HCT116 (cell line): ENCODE results near the gene TAX1BP1. TPM values are rescaled to one million over a fixed set of nuclear protein-coding genes. Genes with fewer than 3 reads are reported as not detected.

Experiments
- ATAC-seq: fragments of 200-7000 bp; cut with Tn5 transposase; 2 replicates; pipeline ENCODE4 v1.9.1; 2020; ENCODE audit warnings: mild to moderate bottlenecking, moderate library complexity
- BruUV-seq: library from RNA; stranded (reverse); fragments of 400-500 nt; replicated peaks from 2 replicates; lab custom pipeline; 2021; lab: Mats Ljungman, UMichigan
- CTCF ChIA-PET: fragments of 300-600 bp; sonication (Branson Sonifier 250); formaldehyde crosslinking; loops from one replicate; lab custom pipeline; 2021; ENCODE audit warnings: antibody characterized with exemption; lab: Charles Lee
- POLR2A ChIA-PET: fragments of 300-600, 350-600 bp; sonication (Branson Sonifier 250); formaldehyde crosslinking; loops from one replicate; lab custom pipeline; 2021; ENCODE audit warnings: antibody characterized with exemption; lab: Charles Lee
- RAD21 ChIA-PET, 2 experiments: fragments of 300-600 bp; sonication (Branson Sonifier 250); formaldehyde crosslinking; loops; one replicate each; lab custom pipeline; 2023; ENCODE audit warnings: low total read pairs in 2 of 2; ENCODE audit not compliant: uncharacterized antibody in 2 of 2, unreplicated experiment in 2 of 2, low non-redundant PET in 1 of 2; lab: Charles Lee
- DNase-seq: peaks from one replicate; pipeline ENCODE4 v3.0.0-alpha.2; 2010; ENCODE audit warnings: low read depth, low spot score
- H2AFZ ChIP-seq: fragments of 200-600 bp; shearing (Covaris generic), sonication (generic); 2 replicates; pipeline ENCODE4 v1.6.1; 2017; ENCODE audit warnings: low read depth, mixed run types, mixed read lengths, antibody characterized with exemption, low read length; ENCODE audit not compliant: poor library complexity, severe bottlenecking
- H3K27ac ChIP-seq: 2 replicates; pipeline ENCODE4 v1.5.1; 2012; ENCODE audit warnings: low read depth, low read length
- H3K27me3 ChIP-seq: fragments of 200-600 bp; sonication (generic); 2 replicates; pipeline ENCODE4 v1.6.1; 2016; ENCODE audit warnings: mixed run types, low read length, mixed read lengths; ENCODE audit not compliant: insufficient read depth
- H3K36me3 ChIP-seq, 2 experiments: fragments of 200-500 bp in 1 of 2; fragments of 200-600 bp in 1 of 2; sonication (Bioruptor generic) in 1 of 2; sonication (generic) in 1 of 2; 2 replicates each; pipeline versions ENCODE4 v1.5.1 to v1.6.1; 2014 to 2016; ENCODE audit warnings: low read length in 2 of 2, inconsistent platforms in 1 of 2, mixed read lengths in 1 of 2, mixed run types in 1 of 2; ENCODE audit not compliant: insufficient read depth in 2 of 2, control insufficient read depth in 1 of 2
- H3K4me1 ChIP-seq, 2 experiments: fragments of 200-600 bp in 1 of 2; sonication (generic) in 1 of 2; 2 replicates each; pipeline versions ENCODE4 v1.5.1 to v1.6.1; 2012 to 2017; ENCODE audit warnings: low read length in 2 of 2, inconsistent platforms in 1 of 2, mild to moderate bottlenecking in 1 of 2, mixed read lengths in 1 of 2, mixed run types in 1 of 2, moderate library complexity in 1 of 2; ENCODE audit not compliant: insufficient read depth in 2 of 2, control insufficient read depth in 1 of 2
- H3K4me2 ChIP-seq: fragments of 200-600 bp; sonication (generic); 2 replicates; pipeline ENCODE4 v1.6.1; 2017; ENCODE audit warnings: mixed run types, low read length, mixed read lengths
- H3K4me3 ChIP-seq, 2 experiments: fragments of 200-600 bp in 1 of 2; sonication (generic) in 1 of 2; replicated peaks in 1 of 2; 2 replicates each; pipeline ENCODE4 v1.5.1; 2011 to 2016; ENCODE audit warnings: low read length in 2 of 2, control low read depth in 1 of 2, low read depth in 1 of 2, mild to moderate bottlenecking in 1 of 2, mixed read lengths in 1 of 2, mixed run types in 1 of 2
- H3K79me2 ChIP-seq: fragments of 200-600 bp; sonication (generic); 2 replicates; pipeline ENCODE4 v1.6.1; 2017; ENCODE audit warnings: mild to moderate bottlenecking, mixed run types, low read length, moderate library complexity, mixed read lengths; ENCODE audit not compliant: insufficient read depth
- H3K9ac ChIP-seq: fragments of 200-600 bp; sonication (generic); 2 replicates; pipeline ENCODE4 v1.6.1; 2016; ENCODE audit warnings: low read length, mixed read lengths
- H3K9me2 ChIP-seq: fragments of 200-600 bp; sonication (generic), shearing (Covaris generic); 2 replicates; pipeline ENCODE4 v1.6.1; 2017; ENCODE audit warnings: mixed run types, mild to moderate bottlenecking, moderate library complexity; ENCODE audit not compliant: insufficient read depth
- H3K9me3 ChIP-seq, 2 experiments: fragments of 200-500 bp in 1 of 2; fragments of 200-600 bp in 1 of 2; sonication (Bioruptor generic) in 1 of 2; sonication (generic) in 1 of 2; 2 replicates each; pipeline ENCODE4 v1.6.1; 2014 to 2017; ENCODE audit warnings: low read length in 2 of 2, mixed read lengths in 2 of 2, inconsistent platforms in 1 of 2, low read depth in 1 of 2, mild to moderate bottlenecking in 1 of 2, mixed run types in 1 of 2, moderate library complexity in 1 of 2; ENCODE audit not compliant: control insufficient read depth in 1 of 2, insufficient read depth in 1 of 2
- H4K20me1 ChIP-seq: fragments of 200-600 bp; sonication (generic), shearing (Covaris generic); 2 replicates; pipeline ENCODE4 v1.6.1; 2017; ENCODE audit warnings: mixed run types, mild to moderate bottlenecking, moderate library complexity; ENCODE audit not compliant: insufficient read depth
- CEBPB ChIP-seq: IDR thresholded peaks from 2 replicates; pipeline ENCODE4 v1.6.1; 2012; ENCODE audit warnings: low read depth
- EGR1 ChIP-seq: IDR thresholded peaks from 2 replicates; pipeline ENCODE4 v1.6.1; 2012; ENCODE audit warnings: low read depth
- EZH2phosphoT487 ChIP-seq: fragments of 200-600 bp; IDR thresholded peaks from 2 replicates; pipeline ENCODE4 v1.6.1; 2018; ENCODE audit warnings: antibody characterized with exemption, borderline replicate concordance
- FOSL1 ChIP-seq: IDR thresholded peaks from 2 replicates; pipeline ENCODE4 v1.6.1; 2012; ENCODE audit warnings: low read depth
- POLR2A ChIP-seq: IDR thresholded peaks from 2 replicates; pipeline ENCODE4 v1.7.0; 2011; ENCODE audit warnings: borderline replicate concordance; ENCODE audit not compliant: insufficient read depth, insufficient read length; ENCODE audit errors: extremely low read depth
- POLR2AphosphoS5 ChIP-seq: IDR thresholded peaks from 2 replicates; pipeline ENCODE4 v1.6.1; 2011; ENCODE audit warnings: mild to moderate bottlenecking, low read depth, low read length, moderate library complexity
- SIN3A ChIP-seq: IDR thresholded peaks from 2 replicates; pipeline ENCODE4 v1.6.1; 2012; ENCODE audit warnings: low read depth
- SRF ChIP-seq: IDR thresholded peaks from 2 replicates; pipeline ENCODE4 v1.6.1; 2012; ENCODE audit warnings: low read depth
- YY1 ChIP-seq: IDR thresholded peaks from 2 replicates; pipeline ENCODE4 v1.6.1; 2011; ENCODE audit warnings: low read length, low read depth, moderate library complexity, mild to moderate bottlenecking; ENCODE audit not compliant: insufficient replicate concordance; ENCODE audit errors: extremely low read depth
- ZNF274 ChIP-seq: fragments of 200-500 bp; sonication (Bioruptor generic); IDR thresholded peaks from 2 replicates; pipeline ENCODE4 v1.6.1; 2014; ENCODE audit warnings: mild to moderate bottlenecking, low read depth, low read length, inconsistent platforms
- intact Hi-C: fragments of 100-400 bp; cut with micrococcal nuclease; formaldehyde crosslinking; loops from 2 replicates; pipeline ENCODE4 v1.10.0; 2022
- total RNA-seq: library from RNA; stranded (reverse); gene quantifications from one replicate; pipeline ENCODE4 v1.2.1, GENCODE V29; 2021; ENCODE audit not compliant: unreplicated experiment
- TF ChIP-seq, protein P1 (sequence below): IDR thresholded peaks from 2 replicates; pipeline ENCODE4 v1.6.1; 2012
- TF ChIP-seq, protein P2 (sequence below): IDR thresholded peaks from 2 replicates; pipeline ENCODE4 v1.6.1; 2012
- TF ChIP-seq, protein P3 (sequence below), 3 experiments: fragments of 200-600 bp in 1 of 3; sonication (generic) in 1 of 3; IDR thresholded peaks in 2 of 3; conservative IDR thresholded peaks in 1 of 3; 2 replicates each; pipeline ENCODE4 v1.5.1; 2012 to 2017; ENCODE audit warnings: low read depth in 2 of 3, low read length in 2 of 3, antibody characterized with exemption in 1 of 3, borderline replicate concordance in 1 of 3, control low read depth in 1 of 3, mild to moderate bottlenecking in 1 of 3, mixed read lengths in 1 of 3, mixed run types in 1 of 3, moderate library complexity in 1 of 3; ENCODE audit not compliant: insufficient read depth in 1 of 3
- TF ChIP-seq, protein P4 (sequence below): IDR thresholded peaks from 2 replicates; pipeline ENCODE4 v1.6.1; 2011; ENCODE audit warnings: mild to moderate bottlenecking, low read length, moderate library complexity; ENCODE audit not compliant: insufficient replicate concordance; ENCODE audit errors: extremely low read depth

The TAX1BP1 gene
- total RNA-seq, 1 experiment from 2014 or later = 68.1 TPM

DNA sequence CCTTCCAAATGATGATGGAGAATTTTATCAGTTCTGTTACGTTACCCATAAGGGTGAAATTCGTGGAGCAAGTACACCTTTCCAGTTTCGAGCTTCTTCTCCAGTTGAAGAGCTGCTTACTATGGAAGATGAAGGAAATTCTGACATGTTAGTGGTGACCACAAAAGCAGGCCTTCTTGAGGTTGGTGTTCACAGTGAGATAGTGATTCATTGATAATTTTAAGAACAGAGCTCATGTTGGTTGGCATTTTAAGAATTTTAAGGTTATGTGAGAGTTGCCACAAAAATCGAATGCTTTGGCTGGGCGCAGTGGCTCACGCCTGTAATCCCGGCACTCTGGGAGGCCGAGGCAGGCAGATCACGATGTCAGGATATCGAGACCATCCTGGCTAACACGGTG is 25.9 kb downstream of the TAX1BP1 start:
- Histone ChIP-seq H3K36me3 (0 out of 4 replicates have a peak, but pooled peaks cover 0 to 3% of the 10 kb centered on the region in 2 experiments), H3K4me3 (no peak overlapping the region), H3K9me3 (no peaks in the 10 kb centered on the region), H3K4me1 (peaks cover 6 to 23% of the 10 kb centered on the region in 2 experiments), H3K4me2 (no peak overlapping the region), H4K20me1 (no peaks in the 10 kb centered on the region), H3K27me3 (no peaks in the 10 kb centered on the region), H3K9me2 (no peaks in the 10 kb centered on the region), H3K9ac (no peak overlapping the region), H2AFZ (no peak overlapping the region), H3K79me2 (peaks cover 41% of the 10 kb centered on the region), H3K27ac (no peak overlapping the region)
- BruUV-seq = no TSS peak
- ATAC-seq = no peak
- DNase-seq = no peak
- ChIA-PET RAD21 (no interaction called here), CTCF (interaction anchor here (1.8 kb wide), 1 partner anchor 9 kb away, joined by 8 read pairs; no protein-coding TSS in a partner anchor), POLR2A (no interaction called here)
- TF ChIP-seq CEBPB (no peak), SRF (no peak), YY1 (no peak), FOSL1 (no peak), POLR2AphosphoS5 (no peak), EZH2phosphoT487 (no peak), POLR2A (no peak), ZNF274 (no peak), SIN3A (no peak), EGR1 (no peak)
- TF ChIP-seq, protein P1, sequence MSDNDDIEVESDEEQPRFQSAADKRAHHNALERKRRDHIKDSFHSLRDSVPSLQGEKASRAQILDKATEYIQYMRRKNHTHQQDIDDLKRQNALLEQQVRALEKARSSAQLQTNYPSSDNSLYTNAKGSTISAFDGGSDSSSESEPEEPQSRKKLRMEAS = no peak
- TF ChIP-seq, protein P2, sequence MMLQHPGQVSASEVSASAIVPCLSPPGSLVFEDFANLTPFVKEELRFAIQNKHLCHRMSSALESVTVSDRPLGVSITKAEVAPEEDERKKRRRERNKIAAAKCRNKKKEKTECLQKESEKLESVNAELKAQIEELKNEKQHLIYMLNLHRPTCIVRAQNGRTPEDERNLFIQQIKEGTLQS = no peak
- TF ChIP-seq, protein P3, sequence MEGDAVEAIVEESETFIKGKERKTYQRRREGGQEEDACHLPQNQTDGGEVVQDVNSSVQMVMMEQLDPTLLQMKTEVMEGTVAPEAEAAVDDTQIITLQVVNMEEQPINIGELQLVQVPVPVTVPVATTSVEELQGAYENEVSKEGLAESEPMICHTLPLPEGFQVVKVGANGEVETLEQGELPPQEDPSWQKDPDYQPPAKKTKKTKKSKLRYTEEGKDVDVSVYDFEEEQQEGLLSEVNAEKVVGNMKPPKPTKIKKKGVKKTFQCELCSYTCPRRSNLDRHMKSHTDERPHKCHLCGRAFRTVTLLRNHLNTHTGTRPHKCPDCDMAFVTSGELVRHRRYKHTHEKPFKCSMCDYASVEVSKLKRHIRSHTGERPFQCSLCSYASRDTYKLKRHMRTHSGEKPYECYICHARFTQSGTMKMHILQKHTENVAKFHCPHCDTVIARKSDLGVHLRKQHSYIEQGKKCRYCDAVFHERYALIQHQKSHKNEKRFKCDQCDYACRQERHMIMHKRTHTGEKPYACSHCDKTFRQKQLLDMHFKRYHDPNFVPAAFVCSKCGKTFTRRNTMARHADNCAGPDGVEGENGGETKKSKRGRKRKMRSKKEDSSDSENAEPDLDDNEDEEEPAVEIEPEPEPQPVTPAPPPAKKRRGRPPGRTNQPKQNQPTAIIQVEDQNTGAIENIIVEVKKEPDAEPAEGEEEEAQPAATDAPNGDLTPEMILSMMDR (IDR thresholded peaks at IDR 0.05 in 2 of 3, conservative IDR thresholded peaks at IDR 0.05 in 1 of 3; ENCODE audit: borderline replicate concordance in 1 of 3, insufficient read depth in 1 of 3, low read depth in 2 of 3, low read length in 2 of 3) = no peak
- TF ChIP-seq, protein P4, sequence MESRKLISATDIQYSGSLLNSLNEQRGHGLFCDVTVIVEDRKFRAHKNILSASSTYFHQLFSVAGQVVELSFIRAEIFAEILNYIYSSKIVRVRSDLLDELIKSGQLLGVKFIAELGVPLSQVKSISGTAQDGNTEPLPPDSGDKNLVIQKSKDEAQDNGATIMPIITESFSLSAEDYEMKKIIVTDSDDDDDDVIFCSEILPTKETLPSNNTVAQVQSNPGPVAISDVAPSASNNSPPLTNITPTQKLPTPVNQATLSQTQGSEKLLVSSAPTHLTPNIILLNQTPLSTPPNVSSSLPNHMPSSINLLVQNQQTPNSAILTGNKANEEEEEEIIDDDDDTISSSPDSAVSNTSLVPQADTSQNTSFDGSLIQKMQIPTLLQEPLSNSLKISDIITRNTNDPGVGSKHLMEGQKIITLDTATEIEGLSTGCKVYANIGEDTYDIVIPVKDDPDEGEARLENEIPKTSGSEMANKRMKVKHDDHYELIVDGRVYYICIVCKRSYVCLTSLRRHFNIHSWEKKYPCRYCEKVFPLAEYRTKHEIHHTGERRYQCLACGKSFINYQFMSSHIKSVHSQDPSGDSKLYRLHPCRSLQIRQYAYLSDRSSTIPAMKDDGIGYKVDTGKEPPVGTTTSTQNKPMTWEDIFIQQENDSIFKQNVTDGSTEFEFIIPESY = no peak
- intact Hi-C loops = no loop called here
